GM23248 (cell line): ENCODE data around the gene RHEB. TPM values are rescaled to one million over a fixed set of nuclear protein-coding genes. Genes with fewer than 3 reads are reported as not detected.

Experiments used
- DNase-seq: peaks from one replicate; pipeline ENCODE4 v3.0.0-alpha.2; 2015
- H2AFZ ChIP-seq: fragments of 200-600 bp; sonication (generic); 2 replicates; pipeline ENCODE4 v1.6.1; 2016; ENCODE audit warnings: antibody characterized with exemption
- H3F3A ChIP-seq: fragments of 200-600 bp; sonication (generic); 2 replicates; pipeline ENCODE4 v1.6.1; 2016; ENCODE audit warnings: mild to moderate bottlenecking, antibody characterized with exemption, mixed run types; ENCODE audit not compliant: insufficient read depth
- H3K27ac ChIP-seq: fragments of 200-600 bp; sonication (generic); 2 replicates; pipeline ENCODE4 v1.5.1; 2016; ENCODE audit warnings: mild to moderate bottlenecking
- H3K27me3 ChIP-seq: fragments of 200-600 bp; sonication (generic); replicated peaks from 2 replicates; pipeline ENCODE4 v1.6.1; 2016; ENCODE audit warnings: mild to moderate bottlenecking; ENCODE audit not compliant: insufficient read depth
- H3K36me3 ChIP-seq: fragments of 200-600 bp; sonication (generic); 2 replicates; pipeline ENCODE4 v1.6.1; 2016; ENCODE audit warnings: low read depth, mild to moderate bottlenecking
- H3K4me1 ChIP-seq: fragments of 200-600 bp; sonication (generic); 2 replicates; pipeline ENCODE4 v1.6.1; 2016; ENCODE audit warnings: mild to moderate bottlenecking; ENCODE audit not compliant: insufficient read depth
- H3K4me2 ChIP-seq: fragments of 200-600 bp; sonication (generic); one replicate; pipeline ENCODE4 v1.6.1; 2016; ENCODE audit warnings: mild to moderate bottlenecking; ENCODE audit not compliant: unreplicated experiment
- H3K4me3 ChIP-seq: fragments of 200-600 bp; sonication (generic); 2 replicates; pipeline ENCODE4 v1.5.1; 2016; ENCODE audit warnings: mild to moderate bottlenecking
- H3K79me2 ChIP-seq: fragments of 200-600 bp; sonication (generic); 2 replicates; pipeline ENCODE4 v1.6.1; 2016; ENCODE audit warnings: mild to moderate bottlenecking; ENCODE audit not compliant: insufficient read depth
- H3K9ac ChIP-seq: fragments of 200-600 bp; sonication (generic); 2 replicates; pipeline ENCODE4 v1.6.1; 2016; ENCODE audit warnings: mild to moderate bottlenecking
- H3K9me2 ChIP-seq: fragments of 200-600 bp; sonication (generic); 2 replicates; pipeline ENCODE4 v1.6.1; 2016; ENCODE audit warnings: mixed run types, mild to moderate bottlenecking, moderate library complexity; ENCODE audit not compliant: insufficient read depth
- H3K9me3 ChIP-seq: fragments of 200-600 bp; sonication (generic); one replicate; pipeline ENCODE4 v1.6.1; 2017; ENCODE audit warnings: low read depth
- H4K20me1 ChIP-seq: fragments of 200-600 bp; sonication (generic); 2 replicates; pipeline ENCODE4 v1.6.0; 2016; ENCODE audit not compliant: insufficient read depth
- EZH2 ChIP-seq: fragments of 200-600 bp; sonication (generic); IDR thresholded peaks from 2 replicates; pipeline ENCODE4 v1.6.1; 2018; ENCODE audit warnings: antibody characterized with exemption, mild to moderate bottlenecking; ENCODE audit not compliant: insufficient read depth, poor library complexity, severe bottlenecking
- EZH2phosphoT487 ChIP-seq: fragments of 200-600 bp; sonication (generic); IDR thresholded peaks from 2 replicates; pipeline ENCODE4 v1.6.1; 2018; ENCODE audit warnings: antibody characterized with exemption, moderate library complexity, mild to moderate bottlenecking, low read depth; ENCODE audit not compliant: insufficient read depth
- WGBS, 2 experiments: methylation state at CpG; one replicate each; pipeline ENCODE4 v1.1.6; 2015 to 2017; ENCODE audit warnings: low lambda C conversion rate in 2 of 2, low coverage in 1 of 2; ENCODE audit errors: missing lambda C conversion rate in 2 of 2; 5-methylcytosine and 5-hydroxymethylcytosine counted together
- in situ Hi-C: fragments of 300-500 bp; cut with MboI; formaldehyde crosslinking; loops from 2 replicates; pipeline ENCODE4 v1.15.0; 2020
- polyA plus RNA-seq: library from polyadenylated mRNA; unstranded; fragments of >200 nt; fragmentation: Nextera tagmentation; extraction: Ambion mirVana; gene quantifications from 2 replicates; pipeline ENCODE4 v1.2.1, GENCODE V29; 2016
- total RNA-seq: library from RNA; depleted of rRNA; stranded (reverse); fragments of >200 nt; shearing (Covaris generic); gene quantifications from 2 replicates; pipeline ENCODE4 v1.2.3, GENCODE V29; 2014

RHEB gene
- total and polyA plus RNA-seq, 2 experiments from 2014 or later: 86.4 to 235 TPM

- Histone ChIP-seq H3K27ac (no peak overlapping the region), H3K36me3 (no peaks in the 10 kb centered on the region; the same call in 1 of the 2 replicates), H3K27me3 (no peaks in the 10 kb centered on the region), H3K4me3 (no peak overlapping the region), H3K9me3 (no peaks in the 10 kb centered on the region), H3F3A (0 out of 2 replicates have a peak, but pooled peaks cover 8% of the 10 kb centered on the region), H4K20me1 (peaks cover 47% of the 10 kb centered on the region), H3K4me2 (no peak overlapping the region), H2AFZ (no peak overlapping the region), H3K9ac (no peak overlapping the region), H3K79me2 (peaks cover 100% of the 10 kb centered on the region), H3K4me1 (peaks cover 7% of the 10 kb centered on the region), H3K9me2 (no peaks in the 10 kb centered on the region)
- no peak for TF ChIP-seq EZH2
- TF ChIP-seq EZH2phosphoT487: no peak
- DNase-seq: no peak
- WGBS, 2 experiments: 78 to 79% methylated on average over 1 of the region's 1 CpG
- in situ Hi-C loops: no loop called here
Observed at GRCh38 chr7:151513133-151513532, 6.6 kb downstream of the RHEB start.

GRCh38 chr7:151512353-151512752, 7.3 kb downstream of the RHEB start:
- Histone ChIP-seq H3K4me3 (no peak overlapping the region), H3K27ac (no peak overlapping the region), H3K9me2 (no peaks in the 10 kb centered on the region), H3K36me3 (no peaks in the 10 kb centered on the region; the same call in 1 of the 2 replicates), H3K9ac (no peak overlapping the region), H3K79me2 (peaks cover 100% of the 10 kb centered on the region), H3F3A (0 out of 2 replicates have a peak, but pooled peaks cover under 1% of the 10 kb centered on the region), H3K9me3 (no peaks in the 10 kb centered on the region), H4K20me1 (peaks cover 46% of the 10 kb centered on the region), H3K27me3 (no peaks in the 10 kb centered on the region), H3K4me2 (no peak overlapping the region), H2AFZ (no peak overlapping the region), H3K4me1 (peaks cover 2% of the 10 kb centered on the region)
- no peak for DNase-seq
- TF ChIP-seq EZH2phosphoT487 (no peak), EZH2 (no peak)
- whole genome bisulfite sequencing, 2 experiments: 68 to 72% methylated on average over 7 of the region's 7 CpGs
- in situ Hi-C loops: no loop called here

- in situ Hi-C loops: no loop called here
Observed at GRCh38 chr7:151511946-151512345, 7.7 kb downstream of the RHEB start.

GRCh38 chr7:151511270-151511669, 8.4 kb downstream of the RHEB start:
- H3K36me3 ChIP-seq: no peaks in the 10 kb centered on the region; the same call in 1 of the 2 replicates
- H3K4me2 ChIP-seq: no peak overlapping the region
- no peaks in the 10 kb centered on the region for H3K9me2 ChIP-seq
- H3K27me3 ChIP-seq: no peaks in the 10 kb centered on the region
- no peak for DNase-seq
- H2AFZ ChIP-seq: no peak overlapping the region
- H3F3A ChIP-seq: no peaks in the 10 kb centered on the region
- in situ Hi-C loops: no loop called here
- H3K79me2 ChIP-seq: peaks cover 100% of the 10 kb centered on the region
- peaks cover 46% of the 10 kb centered on the region for H4K20me1 ChIP-seq
- no peak for TF ChIP-seq EZH2
- no peak for TF ChIP-seq EZH2phosphoT487
- no peak overlapping the region for H3K27ac ChIP-seq
- H3K4me1 ChIP-seq: peaks cover 6% of the 10 kb centered on the region; the same call in 1 of the 2 replicates
- no peaks in the 10 kb centered on the region for H3K9me3 ChIP-seq
- H3K4me3 ChIP-seq: no peak overlapping the region
- 78 to 79% methylated on average over 4 of the region's 4 CpGs for WGBS, 2 experiments
- H3K9ac ChIP-seq: no peak overlapping the region

More at GRCh38 chr7:151511946-151512345, 7.7 kb downstream of the RHEB start:
- Histone ChIP-seq H3K36me3 (no peaks in the 10 kb centered on the region; the same call in 1 of the 2 replicates), H3K79me2 (peaks cover 100% of the 10 kb centered on the region), H3K4me1 (peaks cover 2% of the 10 kb centered on the region; the same call in 1 of the 2 replicates), H3K4me2 (no peak overlapping the region), H3K27ac (no peak overlapping the region), H3K4me3 (no peak overlapping the region), H3F3A (no peaks in the 10 kb centered on the region), H3K9me3 (no peaks in the 10 kb centered on the region), H3K9ac (no peak overlapping the region), H2AFZ (no peak overlapping the region), H3K9me2 (no peaks in the 10 kb centered on the region), H3K27me3 (no peaks in the 10 kb centered on the region), H4K20me1 (peaks cover 46% of the 10 kb centered on the region)
- WGBS, 2 experiments: 99 to 100% methylated on average over 4 of the region's 4 CpGs
- TF ChIP-seq EZH2phosphoT487: no peak
- DNase-seq: peak; percentile 42
